Measurements from ENCODE around the gene SPAG9.

SPAG9 gene

GRCh38 chr17:50918933-50919296, 201.8 kb downstream of the SPAG9 start:
- DNase-seq (ENCODE audit: low read depth), result no peak
- H3K9me3 ChIP-seq (ENCODE audit: control insufficient read depth, low read length), result no peaks in the 10 kb centered on the region
- no peak overlapping the region for H3K9ac ChIP-seq (ENCODE audit: low read length)
- H3K36me3 ChIP-seq (ENCODE audit: control insufficient read depth, insufficient read depth, low read length, severe bottlenecking), result no peaks in the 10 kb centered on the region
- no peaks in the 10 kb centered on the region for H3K4me1 ChIP-seq (ENCODE audit: control insufficient read depth, insufficient read depth, low read length)
- no peaks in the 10 kb centered on the region for H3K27me3 ChIP-seq (replicated peaks; ENCODE audit: control insufficient read depth, insufficient read depth, low read length)
- H3K4me3 ChIP-seq (ENCODE audit: low read length), result no peak overlapping the region

GRCh38 chr17:50918071-50918932, 202.4 kb downstream of the SPAG9 start:
- no peak overlapping the region for H3K4me3 ChIP-seq (ENCODE audit: low read length)
- H3K9me3 ChIP-seq (ENCODE audit: control insufficient read depth, low read length), result no peaks in the 10 kb centered on the region
- DNase-seq (ENCODE audit: low read depth), result no peak
- no peaks in the 10 kb centered on the region for H3K4me1 ChIP-seq (ENCODE audit: control insufficient read depth, insufficient read depth, low read length)
- H3K9ac ChIP-seq (ENCODE audit: low read length), result no peak overlapping the region
- no peaks in the 10 kb centered on the region for H3K36me3 ChIP-seq (ENCODE audit: control insufficient read depth, insufficient read depth, low read length, severe bottlenecking)
- H3K27me3 ChIP-seq (replicated peaks; ENCODE audit: control insufficient read depth, insufficient read depth, low read length), result no peaks in the 10 kb centered on the region

- H3K27me3 ChIP-seq (replicated peaks; ENCODE audit: control insufficient read depth, insufficient read depth, low read length), result no peaks in the 10 kb centered on the region
- H3K4me3 ChIP-seq (ENCODE audit: low read length), result no peak overlapping the region
- H3K4me1 ChIP-seq (ENCODE audit: control insufficient read depth, insufficient read depth, low read length), result no peaks in the 10 kb centered on the region
- no peaks in the 10 kb centered on the region for H3K36me3 ChIP-seq (ENCODE audit: control insufficient read depth, insufficient read depth, low read length, severe bottlenecking)
- no peaks in the 10 kb centered on the region for H3K9me3 ChIP-seq (ENCODE audit: control insufficient read depth, low read length)
- no peak for DNase-seq (ENCODE audit: low read depth)
- H3K9ac ChIP-seq (ENCODE audit: low read length), result no peak overlapping the region
Observed at GRCh38 chr17:50917418-50917743, 203.3 kb downstream of the SPAG9 start.

GRCh38 chr17:50916708-50917417, 203.8 kb downstream of the SPAG9 start:
- Histone ChIP-seq H3K4me3 (ENCODE audit: low read length) (no peak overlapping the region), H3K27me3 (replicated peaks; ENCODE audit: control insufficient read depth, insufficient read depth, low read length) (no peaks in the 10 kb centered on the region), H3K9ac (ENCODE audit: low read length) (no peak overlapping the region), H3K9me3 (ENCODE audit: control insufficient read depth, low read length) (no peaks in the 10 kb centered on the region), H3K4me1 (ENCODE audit: control insufficient read depth, insufficient read depth, low read length) (no peaks in the 10 kb centered on the region), H3K36me3 (ENCODE audit: control insufficient read depth, insufficient read depth, low read length, severe bottlenecking) (no peaks in the 10 kb centered on the region)
- DNase-seq (ENCODE audit: low read depth), result no peak

GRCh38 chr17:50916026-50916707, 204.5 kb downstream of the SPAG9 start:
- H3K4me3 ChIP-seq (ENCODE audit: low read length), result no peak overlapping the region
- no peaks in the 10 kb centered on the region for H3K27me3 ChIP-seq (replicated peaks; ENCODE audit: control insufficient read depth, insufficient read depth, low read length)
- DNase-seq (ENCODE audit: low read depth), result no peak
- H3K36me3 ChIP-seq (ENCODE audit: control insufficient read depth, insufficient read depth, low read length, severe bottlenecking), result no peaks in the 10 kb centered on the region
- no peaks in the 10 kb centered on the region for H3K9me3 ChIP-seq (ENCODE audit: control insufficient read depth, low read length)
- H3K9ac ChIP-seq (ENCODE audit: low read length), result no peak overlapping the region
- H3K4me1 ChIP-seq (ENCODE audit: control insufficient read depth, insufficient read depth, low read length), result no peaks in the 10 kb centered on the region

GRCh38 chr17:50914505-50915063, 206.1 kb downstream of the SPAG9 start:
- H3K9me3 ChIP-seq (ENCODE audit: control insufficient read depth, low read length), result no peaks in the 10 kb centered on the region
- DNase-seq (ENCODE audit: low read depth), result no peak
- H3K27me3 ChIP-seq (replicated peaks; ENCODE audit: control insufficient read depth, insufficient read depth, low read length), result no peaks in the 10 kb centered on the region
- H3K9ac ChIP-seq (ENCODE audit: low read length), result no peak overlapping the region
- H3K4me1 ChIP-seq (ENCODE audit: control insufficient read depth, insufficient read depth, low read length), result no peaks in the 10 kb centered on the region
- no peak overlapping the region for H3K4me3 ChIP-seq (ENCODE audit: low read length)
- H3K36me3 ChIP-seq (ENCODE audit: control insufficient read depth, insufficient read depth, low read length, severe bottlenecking), result no peaks in the 10 kb centered on the region

- Histone ChIP-seq H3K4me1 (ENCODE audit: control insufficient read depth, insufficient read depth, low read length) (no peaks in the 10 kb centered on the region), H3K27me3 (replicated peaks; ENCODE audit: control insufficient read depth, insufficient read depth, low read length) (peaks cover 3% of the 10 kb centered on the region), H3K9ac (ENCODE audit: low read length) (no peak overlapping the region), H3K36me3 (ENCODE audit: control insufficient read depth, insufficient read depth, low read length, severe bottlenecking) (no peaks in the 10 kb centered on the region), H3K4me3 (ENCODE audit: low read length) (no peak overlapping the region), H3K9me3 (ENCODE audit: control insufficient read depth, low read length) (no peaks in the 10 kb centered on the region)
- no peak for DNase-seq (ENCODE audit: low read depth)
Observed at GRCh38 chr17:50913120-50913519, 207.5 kb downstream of the SPAG9 start.
